Endothelial cell of umbilical vein (primary cell): Measurements from ENCODE around the gene GSTCD. TPM values are rescaled to one million over a fixed set of nuclear protein-coding genes. Genes with fewer than 3 reads are reported as not detected.

ENCODE experiments used
- BruUV-seq: library from RNA; stranded (reverse); fragments of 400-500 nt; replicated peaks from 2 replicates; lab custom pipeline; 2021; lab: Mats Ljungman, UMichigan
- CTCF ChIA-PET: fragments of 300-600, 350-600 bp; sonication (Branson Sonifier 250); formaldehyde crosslinking; loops from one replicate; lab custom pipeline; 2021; ENCODE audit warnings: antibody characterized with exemption, inconsistent platforms; lab: Charles Lee
- POLR2A ChIA-PET: fragments of 300-600, 350-600 bp; sonication (Branson Sonifier 250); formaldehyde crosslinking; loops from one replicate; lab custom pipeline; 2021; ENCODE audit warnings: antibody characterized with exemption, inconsistent platforms; lab: Charles Lee
- DNase-seq: peaks from one replicate; pipeline ENCODE4 v3.0.0-alpha.2; 2011; ENCODE audit warnings: low read depth, low spot score
- FAIRE-seq: peaks from 2 replicates; lab custom pipeline; 2011; peaks lifted over from hg19 to GRCh38; lab: Jason Lieb, UNC
- H2AFZ ChIP-seq: 2 replicates; pipeline ENCODE4 v1.6.0; 2012; ENCODE audit warnings: low read depth, low read length, control low read depth, inconsistent platforms
- H3K27ac ChIP-seq: 2 replicates; pipeline ENCODE4 v1.5.1; 2011; ENCODE audit warnings: low read depth, mild to moderate bottlenecking, control low read depth, low read length, moderate library complexity; ENCODE audit not compliant: insufficient read depth
- H3K27me3 ChIP-seq, 2 experiments: 2 replicates each; pipeline versions ENCODE4 v1.6.0 to v1.6.1; 2011; ENCODE audit warnings: low read length in 2 of 2, mixed read lengths in 1 of 2; ENCODE audit not compliant: control insufficient read depth in 2 of 2, insufficient read depth in 2 of 2
- H3K36me3 ChIP-seq, 2 experiments: 2 replicates in 1 of 2; 3 replicates in 1 of 2; pipeline ENCODE4 v1.5.1; 2011; ENCODE audit warnings: low read length in 2 of 2, mild to moderate bottlenecking in 1 of 2, moderate library complexity in 1 of 2; ENCODE audit not compliant: control insufficient read depth in 2 of 2, insufficient read depth in 2 of 2; ENCODE audit errors: extremely low read depth in 1 of 2
- H3K4me1 ChIP-seq: 3 replicates; pipeline ENCODE4 v1.5.1; 2011; ENCODE audit warnings: mild to moderate bottlenecking, low read length; ENCODE audit not compliant: control insufficient read depth, insufficient read depth; ENCODE audit errors: extremely low read depth
- H3K4me2 ChIP-seq: 2 replicates; pipeline ENCODE4 v1.6.1; 2011; ENCODE audit warnings: low read length, control low read depth, mixed read lengths; ENCODE audit not compliant: insufficient read depth
- H3K4me3 ChIP-seq, 3 experiments: fragments of 200-600 bp in 1 of 3; sonication (generic), shearing (Covaris generic) in 1 of 3; replicated peaks in 1 of 3; 2 replicates each; pipeline ENCODE4 v1.5.1; 2011 to 2016; ENCODE audit warnings: control low read depth in 3 of 3, low read length in 3 of 3, mild to moderate bottlenecking in 2 of 3, inconsistent platforms in 1 of 3, low read depth in 1 of 3, moderate library complexity in 1 of 3; ENCODE audit not compliant: insufficient read depth in 1 of 3
- H3K79me2 ChIP-seq: 2 replicates; pipeline ENCODE4 v1.6.0; 2012; ENCODE audit warnings: low read length, inconsistent platforms; ENCODE audit not compliant: control insufficient read depth, insufficient read depth
- H3K9ac ChIP-seq: replicated peaks from 2 replicates; pipeline ENCODE3; 2011; ENCODE audit warnings: low read length, control low read depth; ENCODE audit not compliant: insufficient read depth; ENCODE audit errors: extremely low read depth
- H3K9me1 ChIP-seq: replicated peaks from 3 replicates; pipeline ENCODE4 v1.6.0; 2011; ENCODE audit warnings: mild to moderate bottlenecking, low read length; ENCODE audit not compliant: control insufficient read depth, insufficient read depth; ENCODE audit errors: extremely low read depth
- H3K9me3 ChIP-seq: replicated peaks from 2 replicates; pipeline ENCODE4 v1.5.1; 2012; ENCODE audit warnings: low read length, inconsistent platforms; ENCODE audit not compliant: control insufficient read depth, insufficient read depth
- H4K20me1 ChIP-seq: replicated peaks from 2 replicates; pipeline ENCODE3; 2011; ENCODE audit warnings: mild to moderate bottlenecking, low read length; ENCODE audit not compliant: control insufficient read depth, insufficient read depth; ENCODE audit errors: extremely low read depth
- CTCF ChIP-seq, 2 donors: IDR thresholded peaks; 1 replicate in 1 of 2; 2 replicates in 1 of 2; pipeline ENCODE4 v1.5.1; 2011; ENCODE audit warnings: low read length in 2 of 2, mild to moderate bottlenecking in 2 of 2, moderate library complexity in 2 of 2, control low read depth in 1 of 2, inconsistent platforms in 1 of 2, low read depth in 1 of 2; ENCODE audit not compliant: insufficient read depth in 1 of 2; ENCODE audit errors: extremely low read depth in 1 of 2
- EZH2 ChIP-seq: IDR thresholded peaks from 2 replicates; pipeline ENCODE4 v1.6.1; 2012; ENCODE audit warnings: borderline replicate concordance, low read depth, mild to moderate bottlenecking, moderate library complexity, low read length, inconsistent platforms; ENCODE audit not compliant: severe bottlenecking
- FOS ChIP-seq: IDR thresholded peaks from 2 replicates; pipeline ENCODE4 v1.6.1; 2011; ENCODE audit warnings: mild to moderate bottlenecking, low read length, moderate library complexity, borderline replicate concordance; ENCODE audit not compliant: insufficient read depth
- GATA2 ChIP-seq: IDR thresholded peaks from 2 replicates; pipeline ENCODE4 v1.7.0; 2011; ENCODE audit warnings: low read depth, mild to moderate bottlenecking, moderate library complexity, mixed read lengths, low read length; ENCODE audit not compliant: insufficient read length, insufficient read depth
- JUN ChIP-seq: IDR thresholded peaks from 2 replicates; pipeline ENCODE4 v1.6.1; 2011; ENCODE audit warnings: borderline replicate concordance, low read depth; ENCODE audit not compliant: insufficient read length, insufficient read depth
- MAX ChIP-seq: IDR thresholded peaks from 2 replicates; pipeline ENCODE4 v1.6.1; 2011; ENCODE audit not compliant: insufficient read depth, insufficient read length
- MYC ChIP-seq: IDR thresholded peaks from one replicate; pipeline ENCODE4 v1.6.1; 2011; ENCODE audit warnings: mild to moderate bottlenecking, low read depth, low read length
- POLR2A ChIP-seq: IDR thresholded peaks from 2 replicates; pipeline ENCODE4 v1.6.1; 2012; ENCODE audit warnings: low read depth, mild to moderate bottlenecking, control low read depth, low read length
- POLR2AphosphoS5 ChIP-seq: IDR thresholded peaks from 2 replicates; pipeline ENCODE4 v1.6.1; 2012; ENCODE audit warnings: low read depth, mild to moderate bottlenecking, control low read depth, low read length, moderate library complexity; ENCODE audit not compliant: insufficient read depth
- dilution Hi-C: fragments of 300-500 bp; cut with MboI; formaldehyde crosslinking; loops from one replicate; pipeline ENCODE4 v1.15.0; 2019; ENCODE audit warnings: low sequenced_read_pairs; ENCODE audit not compliant: extremely low pct_ligation_motif_present
- intact Hi-C: fragments of 100-400 bp; cut with micrococcal nuclease; formaldehyde crosslinking; loops from one replicate; pipeline ENCODE4 v1.10.0; 2022
- polyA plus RNA-seq, 4 experiments: library from polyadenylated mRNA; depleted of rRNA in 3 of 4; stranded (reverse) in 3 of 4; unstranded in 1 of 4; fragments of >200 nt; gene quantifications; 2 replicates each; pipeline versions ENCODE4 v1.2.1 to v1.2.3, GENCODE V29; 2011 to 2012; ENCODE audit warnings: missing spikeins in 1 of 4
- total RNA-seq: library from RNA; stranded (reverse); gene quantifications from 2 replicates; pipeline ENCODE4 v1.2.3, GENCODE V29; 2021

The GSTCD gene
- total and polyA plus RNA-seq, 2 donors (not counting 3 experiments of a cell fraction or from before 2014, with no cell fraction given): 3.3 to 11.3 TPM

- POLR2A ChIA-PET: no interaction called here
- no peaks in the 10 kb centered on the region for H3K4me1 ChIP-seq
- no peak overlapping the region for H3K4me3 ChIP-seq
Observed at GRCh38 chr4:105822061-105822460, 113.5 kb downstream of the GSTCD start.

More at GRCh38 chr4:105822061-105822460, 113.5 kb downstream of the GSTCD start:
- no peak overlapping the region for H3K9ac ChIP-seq
- CTCF ChIA-PET: interaction anchor here (1.2 kb wide), 1 partner anchor 17 kb away, joined by 3 read pairs; no protein-coding TSS in a partner anchor
- H3K9me1 ChIP-seq: no peaks in the 10 kb centered on the region
- dilution Hi-C loops: no loop called here
- H4K20me1 ChIP-seq: no peaks in the 10 kb centered on the region
- no peak overlapping the region for H3K27ac ChIP-seq
- BruUV-seq: no TSS peak
- no peaks in the 10 kb centered on the region for H3K27me3 ChIP-seq
- DNase-seq (no peak), FAIRE-seq (no peak)
- intact Hi-C loops: no loop called here
- H2AFZ ChIP-seq: no peak overlapping the region
- H3K79me2 ChIP-seq: no peaks in the 10 kb centered on the region
- no peaks in the 10 kb centered on the region for H3K9me3 ChIP-seq
- H3K4me2 ChIP-seq: no peak overlapping the region
- TF ChIP-seq JUN: no peak
- no peak for TF ChIP-seq MAX
- TF ChIP-seq MYC: no peak
- TF ChIP-seq CTCF (IDR thresholded peaks at IDR 0.05; ENCODE audit: extremely low read depth in 1 of 2, insufficient read depth in 1 of 2, low read depth in 1 of 2, low read length in 2 of 2): no peak
- no peak for TF ChIP-seq POLR2A
- no peak for TF ChIP-seq GATA2
- TF ChIP-seq FOS: no peak
- no peak for TF ChIP-seq EZH2
- TF ChIP-seq POLR2AphosphoS5: no peak
- no peaks in the 10 kb centered on the region for H3K36me3 ChIP-seq
